Measurements from ENCODE around the gene ARAF.

ARAF gene

DNA sequence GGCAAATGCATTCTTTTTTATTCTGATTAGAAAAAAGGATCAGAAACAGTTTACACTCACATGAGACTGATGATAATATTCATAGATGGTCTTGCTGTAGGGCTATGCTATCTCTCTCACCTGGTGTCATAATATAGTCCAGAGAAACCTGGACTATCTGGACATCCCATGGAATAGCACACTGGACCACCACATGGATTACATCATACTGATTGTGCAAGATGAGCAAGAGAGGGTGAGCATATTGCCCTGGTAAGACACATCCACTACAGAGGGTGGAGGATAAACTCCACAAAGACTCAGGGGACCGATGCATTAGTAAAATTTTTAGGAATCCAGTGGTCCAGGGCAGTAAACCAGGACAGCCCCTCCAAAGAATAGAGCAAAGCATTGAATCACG, 50.5 kb downstream of the ARAF start:
- H3K27ac ChIP-seq (ENCODE audit: low read length) = no peak overlapping the region
- no peaks in the 10 kb centered on the region for H3K4me1 ChIP-seq (ENCODE audit: control insufficient read depth in 1 of 2, insufficient read depth in 2 of 2, low read length in 2 of 2)
- no peak overlapping the region for H3K4me3 ChIP-seq (ENCODE audit: low read depth in 1 of 2, low read length in 2 of 2)
- H3K36me3 ChIP-seq (ENCODE audit: control insufficient read depth in 1 of 2, insufficient read depth in 2 of 2, low read length in 2 of 2) = no peaks in the 10 kb centered on the region
- H3K9me3 ChIP-seq (ENCODE audit: control insufficient read depth in 1 of 2, low read length in 2 of 2) = no peaks in the 10 kb centered on the region
- no peaks in the 10 kb centered on the region for H3K27me3 ChIP-seq (ENCODE audit: low read depth, low read length)

DNA sequence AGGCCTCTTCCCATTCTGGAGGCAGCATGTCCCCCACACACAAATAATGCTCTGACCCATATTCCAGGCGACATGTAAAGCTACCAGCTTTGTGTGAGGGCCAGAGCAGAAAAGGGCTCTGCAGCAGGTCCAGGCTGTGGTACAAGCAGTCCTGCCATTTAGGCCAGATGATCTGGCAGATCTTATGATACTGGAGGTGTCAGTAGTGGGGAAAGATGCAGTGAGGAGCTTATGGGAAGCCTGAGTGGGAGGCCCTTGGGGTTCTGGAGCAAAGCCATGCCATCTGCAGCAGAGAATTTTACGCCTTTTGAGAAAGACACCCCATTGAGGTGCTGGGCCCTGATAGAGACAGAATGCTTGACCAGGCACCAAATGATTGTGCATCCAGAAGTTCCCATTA, 50.9 kb downstream of the ARAF start:
- Histone ChIP-seq H3K27me3 (ENCODE audit: low read depth, low read length) (no peaks in the 10 kb centered on the region), H3K36me3 (ENCODE audit: control insufficient read depth in 1 of 2, insufficient read depth in 2 of 2, low read length in 2 of 2) (no peaks in the 10 kb centered on the region), H3K4me3 (ENCODE audit: low read depth in 1 of 2, low read length in 2 of 2) (no peak overlapping the region), H3K4me1 (ENCODE audit: control insufficient read depth in 1 of 2, insufficient read depth in 2 of 2, low read length in 2 of 2) (no peaks in the 10 kb centered on the region), H3K9me3 (ENCODE audit: control insufficient read depth in 1 of 2, low read length in 2 of 2) (no peaks in the 10 kb centered on the region), H3K27ac (ENCODE audit: low read length) (no peak overlapping the region)

DNA sequence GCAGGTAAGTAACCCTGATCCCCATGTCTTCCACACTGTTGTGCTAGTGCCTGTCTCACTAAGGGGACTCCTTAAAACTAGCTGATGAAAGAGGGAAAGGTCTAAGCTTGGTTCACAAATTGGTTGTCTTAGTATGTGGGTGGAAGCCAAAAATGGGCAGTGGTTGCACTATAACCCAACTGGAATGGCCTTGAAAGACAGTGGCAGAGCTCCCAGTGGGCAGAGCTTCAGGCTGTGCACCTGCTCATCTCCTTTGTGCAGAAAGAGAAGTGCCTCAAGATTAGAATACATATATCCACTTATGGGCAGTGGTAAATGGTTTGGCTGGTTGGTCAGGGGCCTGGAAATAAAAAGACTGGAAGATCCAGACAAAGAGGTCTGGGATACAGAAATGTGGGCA, 51.4 kb downstream of the ARAF start:
- no peaks in the 10 kb centered on the region for H3K36me3 ChIP-seq (ENCODE audit: control insufficient read depth in 1 of 2, insufficient read depth in 2 of 2, low read length in 2 of 2)
- no peak overlapping the region for H3K4me3 ChIP-seq (ENCODE audit: low read depth in 1 of 2, low read length in 2 of 2)
- no peaks in the 10 kb centered on the region for H3K27me3 ChIP-seq (ENCODE audit: low read depth, low read length)
- H3K27ac ChIP-seq (ENCODE audit: low read length) = no peak overlapping the region
- no peaks in the 10 kb centered on the region for H3K4me1 ChIP-seq (ENCODE audit: control insufficient read depth in 1 of 2, insufficient read depth in 2 of 2, low read length in 2 of 2)
- no peaks in the 10 kb centered on the region for H3K9me3 ChIP-seq (ENCODE audit: control insufficient read depth in 1 of 2, low read length in 2 of 2)

DNA sequence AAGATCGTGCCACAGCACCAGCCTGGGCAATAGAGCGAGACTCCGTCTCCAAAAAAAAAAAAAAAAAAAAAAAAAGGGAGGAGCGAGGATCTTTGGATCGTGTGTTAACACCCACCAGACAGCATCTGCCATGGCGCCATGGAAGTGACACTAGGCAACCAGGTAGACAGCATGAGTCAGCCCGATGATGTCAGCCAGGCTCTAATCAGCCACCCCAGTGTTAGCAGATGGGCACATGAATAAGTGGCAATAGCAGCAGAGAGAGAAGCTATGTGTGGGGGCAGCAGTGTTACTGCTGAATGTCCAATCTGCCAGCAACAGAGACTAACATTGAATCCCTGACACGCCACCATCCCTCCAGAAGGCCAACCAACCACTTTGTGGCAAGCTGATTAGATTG, 52.1 kb downstream of the ARAF start:
- H3K36me3 ChIP-seq (ENCODE audit: control insufficient read depth in 1 of 2, insufficient read depth in 2 of 2, low read length in 2 of 2) = no peaks in the 10 kb centered on the region
- H3K27ac ChIP-seq (ENCODE audit: low read length) = no peak overlapping the region
- no peak overlapping the region for H3K4me3 ChIP-seq (ENCODE audit: low read depth in 1 of 2, low read length in 2 of 2)
- H3K27me3 ChIP-seq (ENCODE audit: low read depth, low read length) = no peaks in the 10 kb centered on the region
- H3K4me1 ChIP-seq (ENCODE audit: control insufficient read depth in 1 of 2, insufficient read depth in 2 of 2, low read length in 2 of 2) = no peaks in the 10 kb centered on the region
- H3K9me3 ChIP-seq (ENCODE audit: control insufficient read depth in 1 of 2, low read length in 2 of 2) = no peaks in the 10 kb centered on the region

DNA sequence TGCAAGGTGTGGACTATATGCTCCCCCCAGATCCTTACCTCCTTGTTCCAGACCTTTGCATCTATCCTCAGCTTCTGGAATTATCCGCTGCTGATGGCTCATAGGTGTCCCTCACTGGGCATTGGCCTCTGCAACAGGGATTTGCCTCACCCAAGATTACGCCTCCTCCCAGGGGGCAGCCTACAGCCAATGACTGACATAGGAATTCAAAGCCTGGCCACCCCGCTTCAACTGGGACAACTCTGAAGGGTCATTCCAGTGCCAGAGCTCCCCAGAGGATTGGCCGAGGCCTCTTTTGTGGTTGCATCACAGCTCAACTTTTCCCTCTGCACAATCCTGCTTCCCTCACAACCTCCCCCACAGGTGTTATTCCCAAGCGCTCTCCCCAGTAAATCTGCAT, 53.6 kb downstream of the ARAF start:
- peaks cover 0 to 4% of the 10 kb centered on the region in 2 donors for H3K4me1 ChIP-seq (ENCODE audit: control insufficient read depth in 1 of 2, insufficient read depth in 2 of 2, low read length in 2 of 2)
- no peaks in the 10 kb centered on the region for H3K27me3 ChIP-seq (ENCODE audit: low read depth, low read length)
- no peak overlapping the region for H3K4me3 ChIP-seq (ENCODE audit: low read depth in 1 of 2, low read length in 2 of 2)
- H3K27ac ChIP-seq (ENCODE audit: low read length) = no peak overlapping the region
- H3K9me3 ChIP-seq (ENCODE audit: control insufficient read depth in 1 of 2, low read length in 2 of 2) = no peaks in the 10 kb centered on the region
- H3K36me3 ChIP-seq (ENCODE audit: control insufficient read depth in 1 of 2, insufficient read depth in 2 of 2, low read length in 2 of 2) = no peaks in the 10 kb centered on the region

DNA sequence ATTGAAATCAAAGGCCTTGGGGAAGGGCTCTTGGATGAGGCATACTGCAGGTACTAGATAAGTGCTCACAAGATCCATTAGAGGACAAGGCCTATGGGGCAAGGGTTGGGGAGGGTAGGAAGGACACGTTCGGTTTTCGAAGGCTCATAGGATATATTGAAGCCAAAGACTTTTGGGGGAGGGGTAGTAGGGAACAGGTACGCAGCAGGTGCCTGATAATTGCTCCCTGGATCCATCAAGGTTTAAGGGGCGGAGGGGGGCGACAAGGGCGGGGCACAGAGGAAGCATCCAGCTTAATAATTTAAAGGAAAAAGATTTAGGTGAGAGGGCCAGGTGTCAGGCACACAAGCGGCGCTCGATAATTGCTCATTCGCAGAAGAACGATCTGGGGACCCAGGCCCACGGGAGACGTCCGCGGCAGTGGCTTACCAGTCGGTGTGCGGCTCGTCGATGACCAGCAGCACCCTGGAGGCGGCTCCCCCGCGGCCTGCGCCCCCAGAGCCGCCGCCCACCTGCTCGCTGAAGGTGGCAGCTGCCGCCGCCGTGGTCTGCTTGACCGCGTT, 58.0 kb downstream of the ARAF start:
- Histone ChIP-seq H3K27me3 (ENCODE audit: low read depth, low read length) (no peaks in the 10 kb centered on the region), H3K4me3 (ENCODE audit: low read depth in 1 of 2, low read length in 2 of 2) (peak overlapping the region in 1 of 2 donors; percentile 47), H3K36me3 (ENCODE audit: control insufficient read depth in 1 of 2, insufficient read depth in 2 of 2, low read length in 2 of 2) (no peaks in the 10 kb centered on the region), H3K27ac (ENCODE audit: low read length) (no peak overlapping the region), H3K9me3 (ENCODE audit: control insufficient read depth in 1 of 2, low read length in 2 of 2) (no peaks in the 10 kb centered on the region), H3K4me1 (ENCODE audit: control insufficient read depth in 1 of 2, insufficient read depth in 2 of 2, low read length in 2 of 2) (peaks cover 0 to 6% of the 10 kb centered on the region in 2 donors)

DNA sequence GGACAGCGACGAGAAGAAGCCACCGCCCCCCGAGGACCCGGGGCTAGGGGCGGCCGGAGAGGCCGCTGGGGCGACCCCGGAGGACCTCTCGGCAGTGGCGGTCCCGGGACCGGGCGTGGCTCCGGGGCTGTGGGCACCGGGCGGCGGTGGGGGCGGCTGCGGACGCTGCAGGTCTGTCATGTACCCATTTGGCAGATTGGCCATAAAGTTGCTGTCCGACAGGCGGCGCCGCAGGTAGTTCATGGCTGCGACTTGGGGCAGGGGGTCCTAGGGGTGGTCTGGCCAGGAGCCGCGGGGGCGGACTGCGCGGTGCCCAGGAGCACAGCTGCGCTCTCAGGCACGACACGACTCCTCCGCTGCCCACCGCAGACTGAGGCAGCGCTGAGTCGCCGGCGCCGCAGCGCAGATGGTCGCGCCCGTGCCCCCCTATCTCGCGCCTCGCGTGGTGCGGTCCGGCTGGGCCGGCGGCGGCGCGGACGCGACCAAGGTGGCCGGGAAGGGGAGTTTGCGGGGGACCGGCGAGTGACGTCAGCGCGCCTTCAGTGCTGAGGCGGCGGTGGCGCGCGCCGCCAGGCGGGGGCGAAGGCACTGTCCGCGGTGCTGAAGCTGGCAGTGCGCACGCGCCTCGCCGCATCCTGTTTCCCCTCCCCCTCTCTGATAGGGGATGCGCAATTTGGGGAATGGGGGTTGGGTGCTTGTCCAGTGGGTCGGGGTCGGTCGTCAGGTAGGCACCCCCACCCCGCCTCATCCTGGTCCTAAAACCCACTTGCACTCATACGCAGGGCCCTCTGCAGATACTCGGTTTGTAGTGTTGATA, 58.7 kb downstream of the ARAF start, which contains the start of gene SYN1:
SYN1 (minus strand) TSS at position 372 of the 817 bp plus-strand sequence; CDS start at position 243, 129 bp downstream.
- Histone ChIP-seq H3K27ac (ENCODE audit: low read length) (no peak within 1 kb of the TSS), H3K27me3 (ENCODE audit: low read depth, low read length) (no peaks in the 10 kb centered on the region), H3K4me1 (ENCODE audit: control insufficient read depth in 1 of 2, insufficient read depth in 2 of 2, low read length in 2 of 2) (peaks cover 0 to 6% of the 10 kb centered on the region in 2 donors), H3K36me3 (ENCODE audit: control insufficient read depth in 1 of 2, insufficient read depth in 2 of 2, low read length in 2 of 2) (no peaks in the 10 kb centered on the region), H3K9me3 (ENCODE audit: control insufficient read depth in 1 of 2, low read length in 2 of 2) (no peaks in the 10 kb centered on the region), H3K4me3 (ENCODE audit: low read depth in 1 of 2, low read length in 2 of 2) (peak within 1 kb of the TSS in 1 of 2 donors; percentile 47)

DNA sequence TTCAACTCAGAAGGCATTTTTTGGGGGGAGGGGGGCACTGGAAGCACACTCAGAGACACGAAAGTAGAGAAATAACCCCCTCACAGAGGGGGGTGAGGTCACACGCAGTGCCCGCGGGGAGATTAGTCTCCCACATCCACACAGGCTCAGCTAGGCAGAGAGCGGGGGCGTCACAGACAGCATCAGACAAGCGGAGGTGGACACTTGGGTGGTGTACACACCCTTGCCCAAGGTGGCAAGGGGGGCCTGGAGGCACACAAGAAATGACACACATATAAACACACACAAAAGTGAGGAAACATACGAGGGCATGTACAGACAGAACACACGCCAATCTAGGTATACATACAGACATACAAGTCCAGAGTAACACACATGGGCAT, 59.3 kb downstream of the ARAF start:
- H3K36me3 ChIP-seq (ENCODE audit: control insufficient read depth in 1 of 2, insufficient read depth in 2 of 2, low read length in 2 of 2) = no peaks in the 10 kb centered on the region
- H3K27me3 ChIP-seq (ENCODE audit: low read depth, low read length) = no peaks in the 10 kb centered on the region
- no peak overlapping the region for H3K27ac ChIP-seq (ENCODE audit: low read length)
- peak overlapping the region in 1 of 2 donors; percentile 4 for H3K4me3 ChIP-seq (ENCODE audit: low read depth in 1 of 2, low read length in 2 of 2)
- H3K9me3 ChIP-seq (ENCODE audit: control insufficient read depth in 1 of 2, low read length in 2 of 2) = no peaks in the 10 kb centered on the region
- H3K4me1 ChIP-seq (ENCODE audit: control insufficient read depth in 1 of 2, insufficient read depth in 2 of 2, low read length in 2 of 2) = peaks cover 0 to 6% of the 10 kb centered on the region in 2 donors
